Measurements from ENCODE around the gene VAMP1.
"Not testable (repeated sequence)": the region's sequence is repeated elsewhere in the genome, so short reads cannot be mapped to it uniquely, and the experiment has no call there.

Gene VAMP1

GRCh38 chr12:6470375-6471163 is at the start of gene VAMP1:
Gene VAMP1, minus strand, starts transcription at chr12:6470677. Its CDS starts 146 bp downstream, at chr12:6470531.
- peak; percentile 97 for DNase-seq

- no peak for DNase-seq
Observed at GRCh38 chr12:6520186-6520585, 49.7 kb upstream of the VAMP1 start.

- DNase-seq, result no peak
Observed at GRCh38 chr12:6508087-6508486, 37.6 kb upstream of the VAMP1 start.

GRCh38 chr12:6507102-6507998 is 36.9 kb upstream of the VAMP1 start:
- no peak for DNase-seq

- DNase-seq, result no peak
Observed at GRCh38 chr12:6500466-6500865, 30.0 kb upstream of the VAMP1 start.

GRCh38 chr12:6497291-6497690 is 26.8 kb upstream of the VAMP1 start:
- DNase-seq, result not testable (repeated sequence)

- DNase-seq, result no peak
Observed at GRCh38 chr12:6494968-6495367, 24.5 kb upstream of the VAMP1 start.

- no peak for DNase-seq
Observed at GRCh38 chr12:6494258-6494743, 23.8 kb upstream of the VAMP1 start.

- peak; percentile 91 to 93 for DNase-seq
Observed at GRCh38 chr12:6493497-6494257, 23.2 kb upstream of the VAMP1 start, which contains the start of gene NCAPD2. Gene NCAPD2, plus strand, starts transcription at chr12:6494102. Its CDS starts 997 bp downstream, at chr12:6495099.

GRCh38 chr12:6492838-6493496 is 22.5 kb upstream of the VAMP1 start, which contains the start of gene MRPL51:
Gene MRPL51, minus strand, starts transcription at chr12:6493262. Its CDS starts 126 bp downstream, at chr12:6493136.
- peak; percentile 96 to 97 for DNase-seq

- not testable (repeated sequence) for DNase-seq
Observed at GRCh38 chr12:6490673-6491072, 20.2 kb upstream of the VAMP1 start.

GRCh38 chr12:6489449-6489848 is 19.0 kb upstream of the VAMP1 start:
- no peak for DNase-seq

GRCh38 chr12:6488240-6488639 is 17.8 kb upstream of the VAMP1 start:
- DNase-seq, result no peak

GRCh38 chr12:6478416-6478815 is 7.9 kb upstream of the VAMP1 start:
- DNase-seq, result no peak

GRCh38 chr12:6477601-6478377 is 7.3 kb upstream of the VAMP1 start:
- DNase-seq, result not testable (repeated sequence)

- DNase-seq, result no peak
Observed at GRCh38 chr12:6476489-6476888, 6.0 kb upstream of the VAMP1 start.

GRCh38 chr12:6475233-6475975 is 4.9 kb upstream of the VAMP1 start:
- DNase-seq, result not testable (repeated sequence)

- DNase-seq, result no peak
Observed at GRCh38 chr12:6472491-6472890, 2.0 kb upstream of the VAMP1 start.

- no peak for DNase-seq
Observed at GRCh38 chr12:6471989-6472360, 1.5 kb upstream of the VAMP1 start.

- DNase-seq, result no peak
Observed at GRCh38 chr12:6469609-6470374, 685 bp downstream of the VAMP1 start.
